HEK293T (cell line): ENCODE data around the gene POLR2C.

ENCODE experiments used
- BHLHE40 ChIP-seq: fragments of 450-650 bp; IDR thresholded peaks from 2 replicates; pipeline ENCODE4 v1.6.1; 2016; ENCODE audit warnings: mild to moderate bottlenecking, moderate library complexity, borderline replicate concordance
- ELF4 ChIP-seq: fragments of 450-650 bp; IDR thresholded peaks from 2 replicates; pipeline ENCODE4 v1.6.1; 2017; ENCODE audit warnings: antibody characterized with exemption
- FOXA1 ChIP-seq: fragments of 450-650 bp; IDR thresholded peaks from 2 replicates; pipeline ENCODE4 v1.6.1; 2016; ENCODE audit warnings: mild to moderate bottlenecking
- SP1 ChIP-seq: fragments of 450-650 bp; IDR thresholded peaks from 2 replicates; pipeline ENCODE4 v1.6.1; 2017
- SUZ12 ChIP-seq: fragments of 450-650 bp; IDR thresholded peaks from 2 replicates; pipeline ENCODE4 v1.6.1; 2016; ENCODE audit warnings: mild to moderate bottlenecking
- TARDBP ChIP-seq: fragments of 450-650 bp; IDR thresholded peaks from 2 replicates; pipeline ENCODE4 v1.6.1; 2016

DNA sequence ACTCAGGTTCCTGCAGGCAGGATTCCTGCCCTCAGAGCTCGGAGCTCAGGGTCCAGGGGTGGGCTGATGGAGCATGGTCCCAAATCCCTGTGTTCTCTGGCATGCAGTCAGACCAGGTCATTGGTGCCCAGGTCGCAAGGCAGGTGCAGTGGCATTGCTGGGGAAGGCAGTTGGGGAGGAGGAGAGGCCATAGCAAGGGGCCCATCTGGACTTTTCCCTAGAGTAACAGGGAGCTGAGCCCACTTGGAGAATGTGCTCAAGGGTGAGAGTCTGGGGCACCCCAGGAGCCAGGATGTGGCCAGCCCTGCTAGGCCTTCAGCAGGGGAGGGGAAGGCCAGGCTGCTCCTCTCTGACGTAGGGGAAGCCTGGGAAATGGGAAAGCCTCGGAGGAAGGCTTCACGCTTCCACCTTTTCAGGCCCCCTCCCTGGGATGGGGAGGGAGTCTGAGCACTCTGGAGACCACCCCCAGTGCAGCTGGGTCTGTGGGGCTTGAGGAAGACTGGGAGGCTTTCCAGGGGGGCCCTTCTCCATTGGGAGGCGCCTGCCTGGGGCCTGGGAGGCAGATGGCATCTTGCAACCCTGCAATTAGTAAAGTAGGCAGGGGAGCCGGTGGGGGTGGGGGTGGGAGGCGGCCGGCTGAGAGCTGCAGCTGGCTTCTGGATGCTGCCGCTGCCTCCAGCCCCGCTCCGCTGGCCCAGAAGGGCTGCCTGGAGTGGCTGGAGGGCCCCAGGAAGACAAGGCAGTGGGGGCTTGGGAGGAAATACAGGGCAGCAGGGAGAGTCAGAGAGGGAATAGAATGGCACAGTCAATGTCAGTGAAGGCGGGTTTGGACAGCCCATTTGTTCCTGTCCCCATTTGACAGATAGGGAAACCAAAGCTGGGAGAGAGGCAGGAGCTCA, 44.9 kb downstream of the POLR2C start:
- TF ChIP-seq SP1: no peak
- no peak for TF ChIP-seq FOXA1
- TF ChIP-seq SUZ12: no peak
- TF ChIP-seq TARDBP: no peak
- no peak for TF ChIP-seq ELF4
- no peak for TF ChIP-seq BHLHE40
